WTC11 (cell line): ENCODE measurements around the gene SRPRB. TPM values are rescaled to one million over a fixed set of nuclear protein-coding genes. Genes with fewer than 3 reads are reported as not detected.

Experiments used
- ATAC-seq: fragments of 200-7000 bp; cut with Tn5 transposase; 2 replicates; pipeline ENCODE4 v1.10.0; 2021; ENCODE audit warnings: mild to moderate bottlenecking, moderate library complexity
- CTCF ChIA-PET: fragments of 300-600 bp; sonication (Branson Sonifier 250); formaldehyde crosslinking; loops from one replicate; lab custom pipeline; 2021; ENCODE audit warnings: antibody characterized with exemption; lab: Charles Lee
- POLR2A ChIA-PET: fragments of 350-600 bp; sonication (Branson Sonifier 250); formaldehyde crosslinking; loops from one replicate; lab custom pipeline; 2021; ENCODE audit warnings: antibody characterized with exemption; lab: Charles Lee
- DNase-seq: peaks from one replicate; pipeline ENCODE4 v3.0.0; 2021; ENCODE audit warnings: low spot score
- H3K27ac Mint-ChIP-seq: 2 replicates; pipeline ENCODE4 v1.8.0; 2021; ENCODE audit warnings: mixed read lengths
- H3K27me3 Mint-ChIP-seq: 2 replicates; pipeline ENCODE4 v1.8.0; 2021; ENCODE audit warnings: low read depth, mild to moderate bottlenecking, moderate library complexity, mixed read lengths
- H3K36me3 Mint-ChIP-seq: 2 replicates; pipeline ENCODE4 v1.8.0; 2021; ENCODE audit warnings: mixed read lengths
- H3K4me1 Mint-ChIP-seq: 2 replicates; pipeline ENCODE4 v1.8.0; 2022; ENCODE audit warnings: mixed read lengths
- H3K4me3 Mint-ChIP-seq: 2 replicates; pipeline ENCODE4 v1.8.0; 2021; ENCODE audit warnings: mild to moderate bottlenecking, moderate library complexity, mixed read lengths
- H3K9me3 Mint-ChIP-seq: 2 replicates; pipeline ENCODE4 v1.8.0; 2021; ENCODE audit warnings: mixed read lengths
- AR ChIP-seq: fragments of 250-450 bp; sonication (Bioruptor Pico); IDR thresholded peaks from 2 replicates; pipeline ENCODE4 v1.9.0; 2021; ENCODE audit warnings: mild to moderate bottlenecking
- CBFB ChIP-seq: sonication (generic); formaldehyde crosslinking; IDR thresholded peaks from 2 replicates; pipeline ENCODE4 v1.8.1; 2022; ENCODE audit warnings: mild to moderate bottlenecking, low read depth, missing genetic modification reagents
- CREM ChIP-seq: sonication (generic); formaldehyde crosslinking; IDR thresholded peaks from 2 replicates; pipeline ENCODE4 v1.8.1; 2022; ENCODE audit warnings: mild to moderate bottlenecking, missing genetic modification reagents, moderate library complexity
- E2F4 ChIP-seq: sonication (generic); formaldehyde crosslinking; IDR thresholded peaks from 2 replicates; pipeline ENCODE4 v1.8.1; 2022; ENCODE audit warnings: low read depth, mild to moderate bottlenecking, moderate library complexity, missing genetic modification reagents, borderline replicate concordance
- E2F5 ChIP-seq: sonication (generic); formaldehyde crosslinking; IDR thresholded peaks from 2 replicates; pipeline ENCODE4 v1.8.1; 2022; ENCODE audit warnings: mild to moderate bottlenecking, moderate library complexity, missing genetic modification reagents
- ELF4 ChIP-seq: sonication (generic); formaldehyde crosslinking; IDR thresholded peaks from 2 replicates; pipeline ENCODE4 v1.8.1; 2022; ENCODE audit warnings: low read depth, mild to moderate bottlenecking, moderate library complexity, missing genetic modification reagents
- ESRRA ChIP-seq: sonication (generic); formaldehyde crosslinking; IDR thresholded peaks from 2 replicates; pipeline ENCODE4 v1.8.1; 2022; ENCODE audit warnings: mild to moderate bottlenecking, missing genetic modification reagents, borderline replicate concordance
- ETV6 ChIP-seq: sonication (generic); formaldehyde crosslinking; IDR thresholded peaks from 2 replicates; pipeline ENCODE4 v1.8.1; 2022; ENCODE audit warnings: mild to moderate bottlenecking, missing genetic modification reagents
- GRHL2 ChIP-seq: fragments of 250-450 bp; sonication (Bioruptor Pico); IDR thresholded peaks from 2 replicates; pipeline ENCODE4 v1.8.0; 2022; ENCODE audit warnings: mild to moderate bottlenecking, moderate library complexity; ENCODE audit not compliant: insufficient replicate concordance, severe bottlenecking
- MXD4 ChIP-seq: fragments of 250-450 bp; sonication (Bioruptor Pico); IDR thresholded peaks from 2 replicates; pipeline ENCODE4 v1.8.0; 2021; ENCODE audit warnings: mild to moderate bottlenecking, moderate library complexity, borderline replicate concordance
- NFYB ChIP-seq: sonication (generic); formaldehyde crosslinking; conservative IDR thresholded peaks from 2 replicates; pipeline ENCODE4 v1.8.0; 2022; ENCODE audit warnings: low read depth, missing genetic modification reagents
- OVOL2 ChIP-seq: fragments of 250-450 bp; sonication (Bioruptor Pico); IDR thresholded peaks from 2 replicates; pipeline ENCODE4 v1.9.0; 2021; ENCODE audit warnings: mild to moderate bottlenecking, borderline replicate concordance
- PREB ChIP-seq: sonication (generic); formaldehyde crosslinking; IDR thresholded peaks from 2 replicates; pipeline ENCODE4 v1.8.1; 2022; ENCODE audit warnings: mild to moderate bottlenecking, missing genetic modification reagents, moderate library complexity, borderline replicate concordance
- SMAD3 ChIP-seq: sonication (generic); formaldehyde crosslinking; IDR thresholded peaks from 2 replicates; pipeline ENCODE4 v1.8.0; 2022; ENCODE audit warnings: missing genetic modification reagents, mild to moderate bottlenecking, borderline replicate concordance
- USF2 ChIP-seq: sonication (generic); formaldehyde crosslinking; IDR thresholded peaks from 2 replicates; pipeline ENCODE4 v1.8.1; 2023; ENCODE audit warnings: mild to moderate bottlenecking, missing genetic modification reagents, moderate library complexity
- ZBTB21 ChIP-seq: sonication (generic); formaldehyde crosslinking; IDR thresholded peaks from 2 replicates; pipeline ENCODE4 v1.8.1; 2023; ENCODE audit warnings: mild to moderate bottlenecking, missing genetic modification reagents, borderline replicate concordance
- ZNF138 ChIP-seq: sonication (generic); formaldehyde crosslinking; conservative IDR thresholded peaks from 2 replicates; pipeline ENCODE4 v1.8.1; 2022; ENCODE audit warnings: mild to moderate bottlenecking, moderate library complexity, missing genetic modification reagents
- ZNF416 ChIP-seq: fragments of 250-450 bp; sonication (Bioruptor Pico); IDR thresholded peaks from 2 replicates; pipeline ENCODE4 v1.9.0; 2021; ENCODE audit warnings: mild to moderate bottlenecking, inconsistent platforms
- ZNF423 ChIP-seq: fragments of 250-450 bp; sonication (Bioruptor Pico); IDR thresholded peaks from 2 replicates; pipeline ENCODE4 v2.1.2; 2022; ENCODE audit warnings: mild to moderate bottlenecking, moderate library complexity
- total RNA-seq: library from RNA; stranded (reverse); gene quantifications from 3 replicates; pipeline ENCODE4 v1.2.3, GENCODE V29; 2021
- TF ChIP-seq, protein P1 (sequence below): sonication (generic); formaldehyde crosslinking; IDR thresholded peaks from 2 replicates; pipeline ENCODE4 v1.8.1; 2022; ENCODE audit warnings: low read depth, missing genetic modification reagents, borderline replicate concordance
- TF ChIP-seq, protein P2 (sequence below): sonication (generic); formaldehyde crosslinking; IDR thresholded peaks from 2 replicates; pipeline ENCODE4 v1.8.0; 2022; ENCODE audit warnings: mild to moderate bottlenecking, missing genetic modification reagents

SRPRB gene
- total RNA-seq, 1 experiment from 2014 or later: 40.9 TPM

DNA sequence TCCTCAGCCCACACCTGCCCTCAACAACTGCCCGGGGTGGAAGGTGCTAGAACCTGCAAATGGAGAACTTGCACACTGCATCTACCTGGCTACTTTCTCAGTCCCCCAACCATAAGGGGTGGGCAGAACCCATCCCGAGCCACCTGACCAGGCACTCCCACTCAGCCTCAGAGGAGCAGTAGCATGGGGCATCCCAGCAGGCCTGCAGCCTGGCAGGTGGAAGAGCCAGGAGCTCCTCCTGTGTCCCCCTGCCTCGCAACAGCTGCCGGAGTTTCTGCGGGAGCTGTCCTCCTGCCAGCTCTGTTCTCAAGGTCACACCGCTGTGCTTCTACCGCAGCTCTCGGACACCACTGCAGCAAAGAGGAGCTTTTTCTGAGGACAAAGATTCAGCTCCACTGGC is 62.6 kb downstream of the SRPRB start:
- Mint-ChIP-seq H3K36me3 (no peaks in the 10 kb centered on the region), H3K9me3 (no peaks in the 10 kb centered on the region), H3K27ac (no peak overlapping the region), H3K4me3 (no peak overlapping the region), H3K27me3 (no peaks in the 10 kb centered on the region), H3K4me1 (peaks cover 18% of the 10 kb centered on the region)
- CTCF ChIA-PET: interaction anchor here (0.5 kb wide), 1 partner anchor 169 kb away, joined by 4 read pairs; no protein-coding TSS in a partner anchor
- DNase-seq (no peak), ATAC-seq (no peak)
- POLR2A ChIA-PET: no interaction called here
- TF ChIP-seq, protein P1, sequence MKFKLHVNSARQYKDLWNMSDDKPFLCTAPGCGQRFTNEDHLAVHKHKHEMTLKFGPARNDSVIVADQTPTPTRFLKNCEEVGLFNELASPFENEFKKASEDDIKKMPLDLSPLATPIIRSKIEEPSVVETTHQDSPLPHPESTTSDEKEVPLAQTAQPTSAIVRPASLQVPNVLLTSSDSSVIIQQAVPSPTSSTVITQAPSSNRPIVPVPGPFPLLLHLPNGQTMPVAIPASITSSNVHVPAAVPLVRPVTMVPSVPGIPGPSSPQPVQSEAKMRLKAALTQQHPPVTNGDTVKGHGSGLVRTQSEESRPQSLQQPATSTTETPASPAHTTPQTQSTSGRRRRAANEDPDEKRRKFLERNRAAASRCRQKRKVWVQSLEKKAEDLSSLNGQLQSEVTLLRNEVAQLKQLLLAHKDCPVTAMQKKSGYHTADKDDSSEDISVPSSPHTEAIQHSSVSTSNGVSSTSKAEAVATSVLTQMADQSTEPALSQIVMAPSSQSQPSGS (CRISPR knock-in tag): no peak
- no peak for TF ChIP-seq USF2 (CRISPR knock-in tag)

DNA sequence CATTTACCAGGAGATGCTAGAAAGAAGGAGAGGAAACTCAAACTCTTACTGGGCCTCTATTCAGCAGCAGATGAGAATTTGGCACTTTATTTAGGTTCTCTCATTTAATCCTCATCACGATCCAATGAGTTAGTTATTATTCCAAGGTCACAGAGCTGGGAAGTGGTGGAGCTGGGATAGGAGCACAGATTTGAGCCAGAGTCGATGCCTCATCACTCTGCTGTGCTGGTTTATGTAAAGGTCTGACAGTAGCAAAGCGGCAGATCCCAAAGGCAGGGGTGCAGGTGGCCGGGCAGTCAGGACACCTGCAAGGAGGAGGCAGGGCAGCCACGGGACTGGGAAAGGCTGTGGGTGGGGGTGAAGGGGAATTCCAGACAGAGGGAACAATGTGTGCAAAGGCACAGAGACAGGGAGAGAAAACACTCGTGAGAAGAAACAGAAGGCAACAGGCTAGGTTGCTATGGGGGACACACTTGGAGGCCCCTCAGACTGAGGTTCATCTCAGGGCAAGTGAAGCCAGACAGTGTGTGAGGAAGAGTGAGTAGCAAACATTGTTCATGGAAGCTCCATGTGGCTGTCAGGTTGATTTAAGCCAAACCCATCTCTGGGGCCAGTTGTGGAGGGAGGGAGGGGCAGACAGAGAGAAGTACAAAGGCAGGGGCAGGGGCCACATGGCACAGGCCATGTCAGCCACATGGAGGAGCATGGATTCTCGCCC is 63.3 kb downstream of the SRPRB start:
- no peaks in the 10 kb centered on the region for H3K27me3 Mint-ChIP-seq
- H3K9me3 Mint-ChIP-seq: no peaks in the 10 kb centered on the region
- no peak for TF ChIP-seq AR (CRISPR knock-in tag)
- no peak for TF ChIP-seq ZNF423 (CRISPR knock-in tag)
- no peak for TF ChIP-seq GRHL2
- no peak for TF ChIP-seq CBFB (CRISPR knock-in tag)
- TF ChIP-seq ELF4 (CRISPR knock-in tag): no peak
- TF ChIP-seq E2F4 (CRISPR knock-in tag): no peak
- no peak for TF ChIP-seq NFYB (CRISPR knock-in tag)
- TF ChIP-seq E2F5 (CRISPR knock-in tag): no peak
- TF ChIP-seq MXD4 (CRISPR knock-in tag): no peak
- no peak for TF ChIP-seq OVOL2 (CRISPR knock-in tag)
- TF ChIP-seq ESRRA (CRISPR knock-in tag): no peak
- TF ChIP-seq, all 79 proteins: peak for 0
- ChIA-PET CTCF (no interaction called here), POLR2A (no interaction called here)
- Mint-ChIP-seq H3K27ac (no peak overlapping the region), H3K4me3 (no peak overlapping the region), H3K36me3 (no peaks in the 10 kb centered on the region), H3K4me1 (peaks cover 19% of the 10 kb centered on the region)
- DNase-seq (no peak), ATAC-seq (no peak)

DNA sequence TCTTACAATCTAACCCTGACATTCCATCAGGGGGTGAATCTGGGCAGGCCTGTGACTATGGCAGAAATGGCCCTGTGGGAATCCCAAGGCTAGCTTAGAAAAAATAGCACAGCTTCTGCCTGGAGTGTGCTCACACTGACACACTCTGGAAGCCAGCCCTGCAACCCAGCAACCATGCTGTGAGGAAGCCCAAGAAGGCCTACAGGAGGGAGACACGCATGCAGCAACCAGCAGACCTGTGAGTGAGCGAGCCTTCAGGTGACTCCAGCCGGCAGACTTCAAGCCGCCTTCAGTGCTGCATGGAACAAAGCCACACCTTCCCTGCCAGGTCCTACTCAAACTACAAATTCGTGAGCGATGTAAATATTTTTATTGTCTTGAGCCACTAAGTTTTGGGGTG is 64.0 kb downstream of the SRPRB start:
- H3K4me1 Mint-ChIP-seq: peaks cover 19% of the 10 kb centered on the region
- CTCF ChIA-PET: no interaction called here
- TF ChIP-seq ZNF138 (no peak), ELF4 (CRISPR knock-in tag) (no peak), PREB (CRISPR knock-in tag) (no peak), ZBTB21 (CRISPR knock-in tag) (no peak), SMAD3 (CRISPR knock-in tag) (no peak), ZNF416 (no peak), CREM (no peak), ETV6 (CRISPR knock-in tag) (no peak)
- TF ChIP-seq, protein P2, sequence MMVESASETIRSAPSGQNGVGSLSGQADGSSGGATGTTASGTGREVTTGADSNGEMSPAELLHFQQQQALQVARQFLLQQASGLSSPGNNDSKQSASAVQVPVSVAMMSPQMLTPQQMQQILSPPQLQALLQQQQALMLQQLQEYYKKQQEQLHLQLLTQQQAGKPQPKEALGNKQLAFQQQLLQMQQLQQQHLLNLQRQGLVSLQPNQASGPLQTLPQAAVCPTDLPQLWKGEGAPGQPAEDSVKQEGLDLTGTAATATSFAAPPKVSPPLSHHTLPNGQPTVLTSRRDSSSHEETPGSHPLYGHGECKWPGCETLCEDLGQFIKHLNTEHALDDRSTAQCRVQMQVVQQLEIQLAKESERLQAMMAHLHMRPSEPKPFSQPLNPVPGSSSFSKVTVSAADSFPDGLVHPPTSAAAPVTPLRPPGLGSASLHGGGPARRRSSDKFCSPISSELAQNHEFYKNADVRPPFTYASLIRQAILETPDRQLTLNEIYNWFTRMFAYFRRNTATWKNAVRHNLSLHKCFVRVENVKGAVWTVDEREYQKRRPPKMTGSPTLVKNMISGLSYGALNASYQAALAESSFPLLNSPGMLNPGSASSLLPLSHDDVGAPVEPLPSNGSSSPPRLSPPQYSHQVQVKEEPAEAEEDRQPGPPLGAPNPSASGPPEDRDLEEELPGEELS (CRISPR knock-in tag): no peak

More for the DNA sequence above, 64.0 kb downstream of the SRPRB start:
- POLR2A ChIA-PET: no interaction called here
- H3K36me3 Mint-ChIP-seq: no peaks in the 10 kb centered on the region
- H3K4me3 Mint-ChIP-seq: no peak overlapping the region
- DNase-seq (no peak), ATAC-seq (no peak)
- no peaks in the 10 kb centered on the region for H3K9me3 Mint-ChIP-seq
- H3K27me3 Mint-ChIP-seq: no peaks in the 10 kb centered on the region
- H3K27ac Mint-ChIP-seq: no peak overlapping the region
